GM12878 (cell line): ENCODE results near the gene PPP1R13B. TPM values are rescaled to one million over a fixed set of nuclear protein-coding genes. Genes with fewer than 3 reads are reported as not detected.

Source experiments
- ATAC-seq: fragments of 200-7000 bp; cut with Tn5 transposase; 3 replicates; pipeline ENCODE4 v1.9.1; 2020; ENCODE audit warnings: mild to moderate bottlenecking, moderate library complexity
- BruUV-seq: library from RNA; stranded (reverse); fragments of 400-500 nt; replicated peaks from 2 replicates; lab custom pipeline; 2021; lab: Mats Ljungman, UMichigan
- CTCF ChIA-PET: fragments of 300-600 bp; sonication (Branson Sonifier 250); formaldehyde crosslinking; extraction: SDS; loops from one replicate; lab custom pipeline; 2021; ENCODE audit warnings: inconsistent platforms; lab: Yijun Ruan, JAX
- POLR2A ChIA-PET: fragments of 350-600 bp; formaldehyde crosslinking; extraction: SDS; loops from one replicate; lab custom pipeline; 2021; ENCODE audit warnings: inconsistent platforms; lab: Charles Lee
- RAD21 ChIA-PET: fragments of 300-600 bp; sonication (Branson Sonifier 250); formaldehyde crosslinking; loops from one replicate; lab custom pipeline; 2023; ENCODE audit warnings: antibody characterized with exemption; ENCODE audit not compliant: unreplicated experiment; lab: Charles Lee
- SMC1A ChIA-PET: fragments of 300-600 bp; sonication (Branson Sonifier 250); formaldehyde crosslinking; loops from one replicate; lab custom pipeline; 2023; ENCODE audit not compliant: unreplicated experiment, uncharacterized antibody; lab: Charles Lee
- DNase-seq: peaks from one replicate; pipeline ENCODE4 v3.0.0-alpha.2; 2011; ENCODE audit warnings: low read depth, low spot score
- FAIRE-seq: peaks from 3 replicates; lab custom pipeline; 2011; peaks lifted over from hg19 to GRCh38; lab: Jason Lieb, UNC
- H2AFZ ChIP-seq: 2 replicates; pipeline ENCODE4 v1.6.0; 2011; ENCODE audit warnings: low read depth, low read length, control low read depth; ENCODE audit not compliant: control insufficient read depth
- H3K27ac ChIP-seq: 2 replicates; pipeline ENCODE4 v1.5.1; 2011; ENCODE audit warnings: control low read depth; ENCODE audit not compliant: control insufficient read depth, insufficient read depth
- H3K27me3 ChIP-seq, 2 experiments: replicated peaks in 1 of 2; 2 replicates each; pipeline versions ENCODE4 v1.6.0 to v1.6.1; 2011; ENCODE audit warnings: low read length in 1 of 2; ENCODE audit not compliant: control insufficient read depth in 2 of 2, insufficient read depth in 2 of 2
- H3K36me3 ChIP-seq, 2 experiments: 2 replicates each; pipeline ENCODE4 v1.5.1; 2011; ENCODE audit warnings: low read length in 1 of 2; ENCODE audit not compliant: control insufficient read depth in 2 of 2, insufficient read depth in 2 of 2
- H3K4me1 ChIP-seq: 2 replicates; pipeline ENCODE4 v1.6.1; 2011; ENCODE audit warnings: mild to moderate bottlenecking, low read length, moderate library complexity, mixed read lengths; ENCODE audit not compliant: control insufficient read depth, insufficient read depth
- H3K4me2 ChIP-seq: 2 replicates; pipeline ENCODE4 v1.6.0; 2011; ENCODE audit warnings: control low read depth; ENCODE audit not compliant: control insufficient read depth, insufficient read depth
- H3K4me3 ChIP-seq: fragments of 200-600 bp; sonication (generic); 2 replicates; pipeline ENCODE4 v1.5.1; 2016
- H3K79me2 ChIP-seq: 2 replicates; pipeline ENCODE4 v1.6.0; 2011; ENCODE audit warnings: low read length; ENCODE audit not compliant: control insufficient read depth, insufficient read depth
- H3K9ac ChIP-seq: 2 replicates; pipeline ENCODE4 v1.8.0; 2011; ENCODE audit warnings: low read length, control low read depth, mixed read lengths; ENCODE audit not compliant: control insufficient read depth, insufficient read depth
- H3K9me3 ChIP-seq: replicated peaks from 3 replicates; pipeline ENCODE4 v1.5.1; 2011; ENCODE audit warnings: mild to moderate bottlenecking, low read length; ENCODE audit not compliant: control insufficient read depth, insufficient read depth
- H4K20me1 ChIP-seq: 2 replicates; pipeline ENCODE4 v1.6.0; 2011; ENCODE audit not compliant: control insufficient read depth, insufficient read depth
- ATF7 ChIP-seq: fragments of 450-650 bp; IDR thresholded peaks from 2 replicates; pipeline ENCODE4 v1.6.1; 2016; ENCODE audit warnings: low read depth, mild to moderate bottlenecking
- CBX5 ChIP-seq: sonication (generic); IDR thresholded peaks from 2 replicates; pipeline ENCODE4 v1.6.1; 2016; ENCODE audit warnings: low read depth, moderate library complexity, mild to moderate bottlenecking, inconsistent platforms
- CEBPB ChIP-seq, 2 experiments: fragments of 150-350 bp in 1 of 2; IDR thresholded peaks; 2 replicates each; pipeline ENCODE4 v1.6.1; 2012 to 2014; ENCODE audit warnings: low read depth in 2 of 2, low read length in 2 of 2, borderline replicate concordance in 1 of 2, inconsistent platforms in 1 of 2
- CHD2 ChIP-seq: IDR thresholded peaks from 2 replicates; pipeline ENCODE4 v1.6.1; 2011; ENCODE audit warnings: low read depth, low read length, improper control_type of control experiment, borderline replicate concordance
- DPF2 ChIP-seq: fragments of 450-650 bp; IDR thresholded peaks from 2 replicates; pipeline ENCODE4 v1.6.1; 2017; ENCODE audit warnings: mild to moderate bottlenecking
- EZH2 ChIP-seq: IDR thresholded peaks from 2 replicates; pipeline ENCODE4 v1.6.1; 2012; ENCODE audit warnings: low read depth, mild to moderate bottlenecking, control low read depth, inconsistent platforms, low read length, borderline replicate concordance; ENCODE audit not compliant: control insufficient read depth
- HDGF ChIP-seq: fragments of 450-650 bp; IDR thresholded peaks from 2 replicates; pipeline ENCODE4 v1.6.1; 2016; ENCODE audit warnings: antibody characterized with exemption
- MTA2 ChIP-seq: fragments of 450-650 bp; IDR thresholded peaks from 2 replicates; pipeline ENCODE4 v1.6.1; 2016; ENCODE audit warnings: low read depth, mild to moderate bottlenecking, moderate library complexity
- NBN ChIP-seq: fragments of 450-650 bp; IDR thresholded peaks from 2 replicates; pipeline ENCODE4 v1.6.1; 2016
- NRF1 ChIP-seq: conservative IDR thresholded peaks from 2 replicates; pipeline ENCODE4 v1.6.1; 2011; ENCODE audit warnings: mild to moderate bottlenecking, low read depth, low read length, improper control_type of control experiment
- RUNX3 ChIP-seq: IDR thresholded peaks from 2 replicates; pipeline ENCODE4 v1.6.1; 2012; ENCODE audit warnings: low read length, inconsistent platforms
- TCF12 ChIP-seq: IDR thresholded peaks from 2 replicates; pipeline ENCODE4 v1.6.1; 2011; ENCODE audit warnings: low read depth, mild to moderate bottlenecking, low read length
- ZNF274 ChIP-seq: IDR thresholded peaks from one replicate; pipeline ENCODE4 v1.8.0; 2011; ENCODE audit not compliant: insufficient read length, insufficient read depth
- ZSCAN29 ChIP-seq: fragments of 450-650 bp; IDR thresholded peaks from 2 replicates; pipeline ENCODE4 v1.6.1; 2017; ENCODE audit warnings: mild to moderate bottlenecking, moderate library complexity
- WGBS: methylation state at CpG from one replicate; pipeline ENCODE4 v1.1.6; 2016; ENCODE audit warnings: low lambda C conversion rate; ENCODE audit not compliant: insufficient replicate concordance, insufficient coverage; ENCODE audit errors: missing lambda C conversion rate; 5-methylcytosine and 5-hydroxymethylcytosine counted together
- in situ Hi-C: fragments of 300-500 bp; cut with MboI; formaldehyde crosslinking; loops from 9 replicates; pipeline ENCODE4 v1.14.3; 2018; ENCODE audit warnings: mixed read lengths
- intact Hi-C: fragments of 100-400 bp; cut with micrococcal nuclease; formaldehyde crosslinking; loops from one replicate; pipeline ENCODE4 v1.14.2; 2022; ENCODE audit not compliant: unreplicated experiment
- polyA plus RNA-seq, 11 experiments: library from polyadenylated mRNA; depleted of rRNA in 4 of 11; unstranded in 6 of 11; stranded (reverse) in 5 of 11; fragments of >200 nt; fragmentation: Nextera tagmentation in 4 of 11; fragmentation: Illumina TruSeq in 1 of 11; extraction: Ambion mirVana in 4 of 11; extraction: Trizol in 1 of 11; gene quantifications; 1 replicate in 1 of 11; 2 replicates in 10 of 11; pipeline versions ENCODE4 v1.2.1 to v1.2.3, GENCODE V29; 2011 to 2016; ENCODE audit warnings: inconsistent platforms in 2 of 11, missing spikeins in 2 of 11, low read depth in 1 of 11
- total RNA-seq, 4 experiments: library from RNA; depleted of rRNA in 3 of 4; stranded (reverse); fragments of >200 nt in 3 of 4; fragmentation: Illumina TruSeq in 1 of 4; extraction: Trizol in 1 of 4; gene quantifications; 2 replicates each; pipeline versions ENCODE4 v1.2.1 to v1.2.3, GENCODE V29; 2013 to 2021
- TF ChIP-seq, protein P1 (sequence below): fragments of 450-650 bp; IDR thresholded peaks from 2 replicates; pipeline ENCODE4 v1.6.1; 2016; ENCODE audit warnings: mild to moderate bottlenecking

Gene PPP1R13B
- total and polyA plus RNA-seq, 10 of the 15 experiments (the other 5 are each of a cell fraction or from before 2014, with no cell fraction given), result 0.16 to 8.1 (median 3.2) TPM

DNA sequence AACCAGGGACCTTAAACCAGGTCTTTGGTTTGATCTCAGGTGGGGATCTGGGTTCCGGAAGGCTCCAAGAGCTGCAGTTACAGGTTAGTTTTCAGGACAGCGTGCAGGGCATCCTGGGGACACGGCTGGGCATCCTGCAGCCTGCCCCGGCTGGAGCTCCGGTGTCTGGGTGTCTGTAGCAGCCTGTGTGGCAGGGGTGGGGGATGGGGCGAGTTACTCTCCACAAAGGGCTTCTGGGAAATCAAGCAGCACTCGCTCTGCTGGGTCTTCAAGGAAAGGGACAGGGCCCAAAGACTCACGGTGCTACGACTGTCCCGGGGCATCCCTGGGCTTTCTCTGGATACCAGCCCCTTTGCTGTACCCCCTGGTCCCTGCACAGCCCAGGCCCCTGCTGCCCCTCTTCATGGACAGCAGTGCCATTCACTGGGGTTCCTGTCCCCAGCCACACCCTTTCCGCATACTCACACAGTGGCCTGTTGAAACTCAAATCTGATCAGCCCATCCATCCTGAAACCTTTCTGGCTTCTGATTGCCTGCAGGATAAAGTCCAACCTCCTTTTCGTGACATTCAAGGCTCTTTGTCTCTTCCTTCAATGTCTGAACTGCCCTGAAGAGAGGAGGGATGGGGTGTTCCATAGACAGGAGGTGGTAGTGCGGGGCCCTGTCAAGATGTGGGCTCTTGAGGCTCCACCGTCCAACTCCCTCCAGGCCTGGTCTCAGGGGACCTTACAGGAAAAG lies 22.2 kb upstream of the PPP1R13B start (continued):
- TF ChIP-seq, protein P1, sequence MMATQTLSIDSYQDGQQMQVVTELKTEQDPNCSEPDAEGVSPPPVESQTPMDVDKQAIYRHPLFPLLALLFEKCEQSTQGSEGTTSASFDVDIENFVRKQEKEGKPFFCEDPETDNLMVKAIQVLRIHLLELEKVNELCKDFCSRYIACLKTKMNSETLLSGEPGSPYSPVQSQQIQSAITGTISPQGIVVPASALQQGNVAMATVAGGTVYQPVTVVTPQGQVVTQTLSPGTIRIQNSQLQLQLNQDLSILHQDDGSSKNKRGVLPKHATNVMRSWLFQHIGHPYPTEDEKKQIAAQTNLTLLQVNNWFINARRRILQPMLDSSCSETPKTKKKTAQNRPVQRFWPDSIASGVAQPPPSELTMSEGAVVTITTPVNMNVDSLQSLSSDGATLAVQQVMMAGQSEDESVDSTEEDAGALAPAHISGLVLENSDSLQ, result no peak
- TF ChIP-seq RUNX3, result no peak
- TF ChIP-seq ZNF274, result no peak
- no peak for TF ChIP-seq ZSCAN29
- no peak for TF ChIP-seq NRF1
- TF ChIP-seq CEBPB (IDR thresholded peaks at IDR 0.05; ENCODE audit: borderline replicate concordance in 1 of 2, low read depth in 2 of 2, low read length in 2 of 2), result no peak
- TF ChIP-seq DPF2, result no peak
- TF ChIP-seq, all 136 proteins: peak for 0

DNA sequence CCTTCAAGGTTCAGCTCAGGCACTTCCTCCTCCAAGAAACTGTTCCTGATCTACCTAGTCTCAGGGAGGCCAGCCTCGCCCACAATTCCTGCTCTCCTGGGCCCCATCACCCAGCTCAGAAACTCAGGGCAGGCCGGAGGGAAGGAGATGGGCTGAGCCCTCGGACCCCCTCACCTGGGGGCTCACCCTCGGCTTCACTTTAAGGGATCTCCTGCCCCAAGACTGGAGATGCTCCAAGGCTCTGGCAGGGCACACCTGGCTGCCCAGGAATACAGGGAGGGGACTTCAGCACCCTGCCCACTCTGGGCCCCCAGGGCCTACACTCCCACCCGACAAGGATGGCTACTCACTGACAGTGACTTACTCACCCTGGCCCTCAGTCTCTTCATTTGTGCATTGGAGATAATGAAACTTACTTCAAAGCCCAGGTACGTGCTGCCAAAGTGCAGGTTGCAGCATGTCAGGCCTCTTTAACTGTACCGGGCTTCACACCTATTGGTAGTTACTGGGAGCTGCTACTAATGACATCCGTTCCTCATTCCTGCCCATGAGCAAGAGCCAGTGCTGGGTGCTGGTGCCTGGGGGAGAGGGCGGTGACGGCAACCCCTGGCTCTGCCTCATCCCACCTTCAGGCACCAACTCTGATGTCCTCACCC lies 21.0 kb upstream of the PPP1R13B start:
- H3K4me2 ChIP-seq, result no peak overlapping the region
- ATAC-seq (no peak), DNase-seq (no peak), FAIRE-seq (no peak)
- no peak overlapping the region for H3K9ac ChIP-seq
- H3K79me2 ChIP-seq, result no peaks in the 10 kb centered on the region
- in situ Hi-C loops (no loop called here), intact Hi-C loops (no loop called here)
- TF ChIP-seq TCF12, result no peak
- no peak for TF ChIP-seq EZH2
- no peak for TF ChIP-seq MTA2
- no peak for TF ChIP-seq HDGF
- no peak for TF ChIP-seq ATF7
- no peak for TF ChIP-seq CBX5
- TF ChIP-seq NBN, result no peak
- TF ChIP-seq CHD2, result no peak
- ChIA-PET CTCF (no interaction called here), POLR2A (no interaction called here), SMC1A (no interaction called here), RAD21 (no interaction called here)
- H3K4me1 ChIP-seq, result peaks cover 10% of the 10 kb centered on the region
- H3K4me3 ChIP-seq, result no peak overlapping the region
- H4K20me1 ChIP-seq, result no peaks in the 10 kb centered on the region
- H2AFZ ChIP-seq, result no peak overlapping the region
- WGBS, result 56% methylated on average over 10 of the region's 10 CpGs
- H3K36me3 ChIP-seq, result no peaks in the 10 kb centered on the region
- H3K9me3 ChIP-seq, result no peaks in the 10 kb centered on the region
- no TSS peak for BruUV-seq
- no peak overlapping the region for H3K27ac ChIP-seq
- no peaks in the 10 kb centered on the region for H3K27me3 ChIP-seq
